Stimulated activated CD4-positive, alpha-beta T cell treated with anti-CD3 and anti-CD28 coated beads, Interleukin-1b, Interleukin-23, amount 100 ng/mL, for 48 hours (primary cell): ENCODE results near the gene NFYB.
"Not testable (repeated sequence)": the region's sequence is repeated elsewhere in the genome, so short reads cannot be mapped to it uniquely, and the experiment has no call there.

ENCODE experiments used
- DNase-seq: peaks from one replicate; pipeline ENCODE4 v3.0.0-alpha.2; 2020

The NFYB gene

GRCh38 chr12:104137902-104138796, at the start of gene NFYB:
Gene NFYB, minus strand, starts transcription at chr12:104138210. Its CDS starts 2,757 bp downstream, at chr12:104135453.
- peak; percentile 94 for DNase-seq

- no peak for DNase-seq
Observed at GRCh38 chr12:104187446-104188155, 49.6 kb upstream of the NFYB start.

GRCh38 chr12:104183443-104183842, 45.4 kb upstream of the NFYB start:
- no peak for DNase-seq

GRCh38 chr12:104182621-104183378, 44.8 kb upstream of the NFYB start:
- no peak for DNase-seq

GRCh38 chr12:104182144-104182543, 44.1 kb upstream of the NFYB start:
- no peak for DNase-seq

- DNase-seq, result no peak
Observed at GRCh38 chr12:104181313-104181712, 43.3 kb upstream of the NFYB start.

- no peak for DNase-seq
Observed at GRCh38 chr12:104180374-104180773, 42.4 kb upstream of the NFYB start.

- DNase-seq, result no peak
Observed at GRCh38 chr12:104177663-104178501, 39.9 kb upstream of the NFYB start.

GRCh38 chr12:104177336-104177662, 39.3 kb upstream of the NFYB start:
- DNase-seq, result no peak

- DNase-seq, result no peak
Observed at GRCh38 chr12:104175726-104176247, 37.8 kb upstream of the NFYB start.

GRCh38 chr12:104173804-104174203, 35.8 kb upstream of the NFYB start:
- not testable (repeated sequence) for DNase-seq

GRCh38 chr12:104172570-104172947, 34.5 kb upstream of the NFYB start:
- no peak for DNase-seq

- DNase-seq, result no peak
Observed at GRCh38 chr12:104171785-104172569, 34.0 kb upstream of the NFYB start.

GRCh38 chr12:104168596-104168995, 30.6 kb upstream of the NFYB start:
- no peak for DNase-seq

- DNase-seq, result no peak
Observed at GRCh38 chr12:104167519-104168458, 29.8 kb upstream of the NFYB start.

GRCh38 chr12:104166465-104166864, 28.5 kb upstream of the NFYB start:
- DNase-seq, result no peak

- no peak for DNase-seq
Observed at GRCh38 chr12:104165801-104166200, 27.8 kb upstream of the NFYB start.

GRCh38 chr12:104164634-104165033, 26.6 kb upstream of the NFYB start:
- DNase-seq, result no peak

GRCh38 chr12:104163631-104164030, 25.6 kb upstream of the NFYB start:
- no peak for DNase-seq

GRCh38 chr12:104163028-104163427, 25.0 kb upstream of the NFYB start:
- DNase-seq, result not testable (repeated sequence)
